ENCODE measurements around the gene WWOX. TPM values are rescaled to one million over a fixed set of nuclear protein-coding genes. Genes with fewer than 3 reads are reported as not detected.

Gene WWOX
- total RNA-seq, 1 donor from 2014 or later = 19.2 TPM

DNA sequence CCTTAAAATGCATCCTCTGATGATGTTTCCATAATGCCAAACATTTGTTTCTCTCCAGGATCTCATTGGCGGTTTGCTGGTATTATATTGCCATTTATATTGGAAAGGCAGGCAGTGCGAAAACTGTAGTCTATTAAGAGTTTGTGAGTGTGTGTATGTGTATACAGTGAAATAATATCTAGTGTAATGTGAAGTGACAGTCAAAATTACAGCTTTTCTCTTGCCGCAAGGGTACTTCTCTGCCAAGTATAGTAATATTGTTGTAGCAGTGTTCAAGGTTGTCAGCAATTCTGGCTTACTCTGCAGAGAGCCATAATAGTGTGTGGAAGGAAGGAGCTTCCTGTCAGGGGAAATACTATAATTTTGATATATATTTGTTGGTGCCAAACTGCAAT, 178.6 kb downstream of the WWOX start:
- ATAC-seq (no peak), DNase-seq (no peak)
- Histone ChIP-seq H3K9me3 (no peaks in the 10 kb centered on the region), H3K4me3 (no peak overlapping the region), H3K27me3 (ENCODE audit: low read depth) (no peaks in the 10 kb centered on the region), H3K4me1 (no peaks in the 10 kb centered on the region), H3K27ac (no peak overlapping the region), H3K36me3 (no peaks in the 10 kb centered on the region)
- no peak for TF ChIP-seq CTCF (IDR thresholded peaks at IDR 0.05)
- intact Hi-C loops (cut with DNase I) = no loop called here

GRCh38 chr16:78281115-78281514, 181.7 kb downstream of the WWOX start:
- intact Hi-C loops (cut with DNase I) = no loop called here
- TF ChIP-seq CTCF (IDR thresholded peaks at IDR 0.05) = no peak
- Histone ChIP-seq H3K36me3 (no peaks in the 10 kb centered on the region), H3K27ac (no peak overlapping the region), H3K27me3 (ENCODE audit: low read depth) (no peaks in the 10 kb centered on the region), H3K4me1 (no peaks in the 10 kb centered on the region), H3K9me3 (no peaks in the 10 kb centered on the region), H3K4me3 (no peak overlapping the region)
- no peak for DNase-seq
- ATAC-seq = no peak

GRCh38 chr16:78283548-78284251, 184.2 kb downstream of the WWOX start:
- Histone ChIP-seq H3K27me3 (ENCODE audit: low read depth) (no peaks in the 10 kb centered on the region), H3K9me3 (no peaks in the 10 kb centered on the region), H3K27ac (no peak overlapping the region), H3K36me3 (no peaks in the 10 kb centered on the region), H3K4me3 (no peak overlapping the region), H3K4me1 (no peaks in the 10 kb centered on the region)
- no peak for TF ChIP-seq CTCF (IDR thresholded peaks at IDR 0.05)
- ATAC-seq (no peak), DNase-seq (no peak)
- intact Hi-C loops (cut with DNase I) = no loop called here

- intact Hi-C loops (cut with DNase I) = no loop called here
- H3K36me3 ChIP-seq = no peaks in the 10 kb centered on the region
- no peaks in the 10 kb centered on the region for H3K4me1 ChIP-seq
- H3K9me3 ChIP-seq = no peaks in the 10 kb centered on the region
- no peak overlapping the region for H3K4me3 ChIP-seq
- DNase-seq (no peak), ATAC-seq (no peak)
- TF ChIP-seq CTCF (IDR thresholded peaks at IDR 0.05) = no peak
- H3K27ac ChIP-seq = no peak overlapping the region
- no peaks in the 10 kb centered on the region for H3K27me3 ChIP-seq (ENCODE audit: low read depth)
These were observed 184.9 kb downstream of the WWOX start for GRCh38 chr16:78284326-78284725.

- Histone ChIP-seq H3K9me3 (no peaks in the 10 kb centered on the region), H3K36me3 (no peaks in the 10 kb centered on the region), H3K27me3 (ENCODE audit: low read depth) (no peaks in the 10 kb centered on the region), H3K4me3 (no peak overlapping the region), H3K27ac (no peak overlapping the region), H3K4me1 (no peaks in the 10 kb centered on the region)
- ATAC-seq (no peak), DNase-seq (no peak)
- no peak for TF ChIP-seq CTCF (IDR thresholded peaks at IDR 0.05)
- intact Hi-C loops (cut with DNase I) = no loop called here
These were observed 185.5 kb downstream of the WWOX start for GRCh38 chr16:78284957-78285434.

Measured in lower lobe of right lung (tissue), 2 donors.